ENCODE measurements around the gene FOXB1.

FOXB1 gene

DNA sequence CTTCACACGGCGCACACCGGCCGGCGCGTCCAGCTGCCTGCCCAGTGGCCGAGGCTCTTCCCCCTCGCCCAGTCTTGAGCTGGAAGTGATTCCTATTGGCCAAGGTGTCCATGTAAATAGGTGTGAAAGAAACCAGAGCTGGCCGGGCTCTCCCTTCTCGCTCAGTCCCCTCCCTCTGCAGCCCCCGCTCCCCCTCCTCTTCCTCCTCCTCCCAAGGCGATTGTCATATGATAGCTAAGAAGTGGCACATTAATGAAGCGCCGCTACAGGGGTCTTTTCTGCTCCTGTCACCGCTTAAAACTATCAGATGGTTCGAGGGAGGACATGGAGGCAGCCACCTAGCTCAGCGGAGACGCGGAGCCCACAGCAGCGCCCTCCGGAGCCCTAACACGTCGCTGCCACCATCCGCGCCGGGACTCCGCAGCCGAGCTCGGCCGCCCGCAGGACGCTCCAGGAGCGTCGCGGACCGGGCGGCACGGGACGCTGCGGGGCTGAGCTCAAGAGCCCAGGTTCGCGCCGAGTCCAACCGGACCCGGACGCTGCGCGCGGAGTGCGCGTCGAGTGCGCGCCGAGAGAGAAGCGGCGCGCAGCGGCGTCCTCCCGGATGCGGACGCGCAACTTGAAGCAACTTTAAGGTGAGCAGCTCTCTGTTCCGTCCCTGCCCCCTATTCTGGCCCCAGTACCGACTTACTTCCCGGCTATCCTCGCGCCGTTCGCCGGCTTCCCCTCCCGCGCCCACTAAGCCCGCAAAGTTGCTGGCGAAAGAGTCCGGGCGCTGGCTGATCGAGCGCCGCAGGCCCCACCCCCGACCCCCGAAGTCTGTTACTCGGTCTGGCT, at the start of gene FOXB1:
FOXB1 (plus strand) TSS at position 303 of the 837 bp plus-strand sequence. CDS start 653 bp downstream, outside the sequence.
- in situ Hi-C loops (cut with MboI; ENCODE audit: low sequenced_read_pairs), result no loop called here

DNA sequence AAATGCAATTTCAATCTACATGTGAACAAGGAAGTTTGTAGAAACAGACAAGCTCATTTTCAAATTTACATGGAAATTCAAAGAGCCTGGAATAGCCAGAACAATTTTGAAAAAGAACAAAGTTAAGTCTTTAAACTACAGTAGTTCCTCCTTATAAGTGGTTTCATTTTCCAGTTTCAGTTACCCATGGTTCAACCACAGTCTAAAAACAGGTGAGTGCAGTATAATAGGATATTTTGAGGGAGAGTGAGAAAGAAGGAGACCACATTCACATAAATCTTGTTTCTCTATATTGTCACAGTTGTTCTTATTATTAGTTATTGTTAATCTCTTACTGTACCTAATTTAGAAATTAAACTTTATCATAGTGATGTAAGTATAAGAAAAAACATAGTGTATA, 45.8 kb upstream of the FOXB1 start:
- in situ Hi-C loops (cut with MboI; ENCODE audit: low sequenced_read_pairs), result no loop called here

DNA sequence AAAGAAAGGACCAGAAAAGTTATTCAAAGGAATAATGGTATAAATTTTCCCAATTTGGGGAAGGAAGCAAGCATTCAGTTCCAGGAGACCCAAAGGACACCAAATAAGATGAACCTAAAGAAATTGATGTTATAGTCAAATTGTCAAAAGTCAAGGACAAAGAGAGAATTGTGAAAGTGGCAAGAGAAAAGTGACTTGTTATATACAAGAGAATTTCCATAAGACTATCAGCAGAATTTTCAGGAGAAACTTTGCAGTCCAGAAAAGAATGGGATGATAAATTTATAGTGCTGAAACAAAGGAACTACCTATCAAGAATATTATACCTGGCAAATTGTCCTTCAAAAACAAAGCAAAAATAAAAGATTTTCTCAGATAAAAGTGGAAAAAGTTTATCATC, 43.8 kb upstream of the FOXB1 start:
- in situ Hi-C loops (cut with MboI; ENCODE audit: low sequenced_read_pairs), result no loop called here

DNA sequence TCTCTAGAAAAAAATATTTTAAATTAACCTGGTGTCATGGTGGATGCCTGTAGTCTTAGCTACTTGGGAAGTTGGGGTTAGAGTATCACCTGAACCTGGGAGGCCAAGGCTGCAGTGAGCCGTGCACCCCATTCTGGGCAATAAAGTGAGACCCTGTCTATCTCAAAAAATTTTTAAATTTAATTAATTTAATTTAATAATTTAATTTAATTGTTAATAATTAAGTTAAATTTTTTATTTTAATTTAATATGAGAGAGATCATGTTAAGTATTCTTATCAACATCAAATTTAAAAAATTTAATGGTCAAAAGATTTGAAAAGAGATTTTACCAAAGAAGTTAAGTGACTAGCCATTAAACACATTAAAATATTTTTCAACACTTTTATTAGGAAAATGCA, 40.8 kb upstream of the FOXB1 start:
- in situ Hi-C loops (cut with MboI; ENCODE audit: low sequenced_read_pairs), result no loop called here

DNA sequence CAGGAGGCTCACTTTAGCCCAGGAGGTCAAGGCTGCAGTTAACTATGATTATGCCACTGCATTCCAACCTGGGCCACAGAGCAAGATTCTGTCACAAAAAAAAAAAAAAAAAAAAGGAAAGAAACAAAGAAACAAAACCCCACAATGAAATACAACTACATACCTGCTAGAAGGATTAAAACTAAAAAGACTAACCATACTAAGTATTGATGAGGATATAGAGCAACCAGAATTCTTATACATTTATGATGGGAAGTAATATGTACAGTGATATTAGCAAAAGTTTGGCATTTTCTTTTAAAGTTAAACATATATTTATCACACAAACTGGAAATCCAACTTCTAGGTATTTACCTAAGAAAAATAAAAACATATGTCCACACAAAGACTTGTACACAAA, 40.2 kb upstream of the FOXB1 start:
- in situ Hi-C loops (cut with MboI; ENCODE audit: low sequenced_read_pairs), result no loop called here

DNA sequence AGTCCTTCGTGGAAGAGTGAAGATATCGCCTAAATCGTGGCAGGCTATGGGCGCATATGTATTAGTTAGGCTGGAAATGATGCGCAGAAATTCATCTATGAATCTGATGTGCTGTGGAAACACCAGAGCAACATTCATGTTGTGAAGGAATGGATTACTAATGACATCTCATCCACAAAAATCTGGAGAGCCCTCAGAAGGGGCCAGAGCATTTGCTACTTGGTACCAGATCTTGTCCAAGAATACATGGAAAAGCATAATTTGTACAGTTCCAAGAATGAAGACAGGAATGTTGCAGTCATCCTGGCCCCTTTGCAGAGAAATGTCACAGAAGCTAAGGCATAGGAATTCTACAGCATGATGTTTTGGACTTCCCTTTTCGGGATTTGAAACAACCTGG, 38.4 kb upstream of the FOXB1 start:
- in situ Hi-C loops (cut with MboI; ENCODE audit: low sequenced_read_pairs), result no loop called here

DNA sequence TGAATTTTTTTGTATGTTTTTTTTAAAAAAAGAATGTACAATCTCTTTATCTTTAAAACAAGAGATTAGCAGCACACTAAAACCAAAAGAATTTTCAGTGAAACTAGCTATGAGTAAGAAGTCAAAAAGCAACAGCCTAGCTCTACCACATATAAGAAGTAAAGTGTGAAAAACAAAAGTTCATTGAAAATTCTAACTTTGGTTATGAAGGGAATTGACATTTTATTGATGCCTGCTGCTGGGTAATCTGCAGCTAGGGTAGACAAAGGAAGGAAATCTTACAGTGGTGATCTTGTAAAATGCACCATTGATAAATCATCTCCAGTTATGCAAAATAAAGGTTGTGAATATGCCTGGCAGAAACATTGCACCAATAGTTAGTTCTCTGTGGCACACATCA, 37.8 kb upstream of the FOXB1 start:
- in situ Hi-C loops (cut with MboI; ENCODE audit: low sequenced_read_pairs), result no loop called here

DNA sequence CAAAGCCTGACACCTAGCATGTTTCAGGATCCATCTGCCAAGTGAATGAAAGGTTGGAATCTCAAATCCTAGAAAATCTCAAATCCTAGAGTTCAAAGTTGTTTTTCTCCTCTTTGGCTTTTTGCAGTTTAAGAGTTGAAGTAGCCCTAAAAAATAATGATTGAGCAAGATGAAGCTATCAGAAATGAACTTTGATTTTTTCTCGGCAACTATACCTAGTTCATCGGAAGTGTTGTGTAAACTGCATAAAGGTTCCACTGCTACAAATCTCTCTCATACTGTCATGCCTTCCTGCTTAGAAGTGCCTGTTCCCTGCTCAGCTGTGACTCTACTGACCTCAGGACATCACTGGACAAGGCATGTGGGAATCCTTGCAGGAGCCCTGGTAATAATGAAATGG, 35.8 kb upstream of the FOXB1 start:
- in situ Hi-C loops (cut with MboI; ENCODE audit: low sequenced_read_pairs), result no loop called here

DNA sequence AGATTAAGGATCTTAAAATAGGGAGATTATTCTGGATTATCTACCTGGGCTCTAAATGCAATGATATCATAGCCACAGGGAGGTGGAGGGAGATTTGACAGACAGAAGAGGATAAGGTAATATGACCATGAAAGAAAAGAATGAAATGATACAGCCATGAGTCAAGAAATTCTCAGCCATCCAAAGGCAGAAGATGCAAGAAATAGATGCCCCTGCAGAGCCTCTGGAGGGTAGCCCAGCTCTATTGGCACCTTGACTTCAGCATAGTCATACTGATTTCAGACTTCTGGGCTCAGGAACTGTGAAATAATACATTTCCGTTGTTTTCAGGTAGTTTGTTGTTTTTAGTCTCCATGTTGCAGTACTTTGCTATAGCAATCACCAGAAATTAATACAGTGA, 31.9 kb upstream of the FOXB1 start:
- in situ Hi-C loops (cut with MboI; ENCODE audit: low sequenced_read_pairs), result no loop called here

DNA sequence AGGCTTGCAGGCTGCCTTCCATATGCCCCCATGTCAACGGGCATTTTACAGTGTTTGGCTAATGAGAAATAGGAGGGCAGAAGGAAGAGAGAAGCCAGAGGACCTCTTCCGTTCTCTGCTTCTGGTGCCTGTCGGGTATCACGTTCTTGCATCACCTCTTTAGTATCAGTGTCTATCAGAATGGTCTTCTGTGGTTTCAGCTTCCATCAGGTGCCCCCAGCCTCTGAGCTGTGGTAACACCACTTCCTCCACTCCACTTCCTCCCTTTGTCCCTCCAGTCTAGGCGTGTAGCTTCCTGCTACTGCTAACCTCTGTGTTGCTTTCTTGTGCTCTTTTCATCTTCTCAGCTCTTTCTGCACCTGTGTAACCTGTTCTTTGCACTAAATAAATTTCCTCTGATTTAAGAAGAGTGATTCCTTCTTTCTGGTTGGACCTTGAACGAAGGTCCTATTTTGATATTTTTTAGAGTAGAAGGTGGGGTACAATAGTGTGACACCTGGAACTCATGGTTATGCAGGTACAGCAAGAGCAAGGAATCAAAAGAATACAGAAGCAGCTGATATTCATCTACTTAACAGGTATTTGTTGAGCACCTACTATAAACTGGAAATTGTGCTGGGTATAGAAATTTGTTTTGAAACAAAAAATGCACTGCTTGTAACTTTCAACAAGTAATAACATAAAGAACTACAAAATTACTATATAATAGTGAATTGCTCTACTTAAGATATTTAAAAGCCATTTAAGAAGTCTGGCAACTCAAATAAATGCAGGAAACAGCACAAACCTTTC, 27.4 kb upstream of the FOXB1 start:
- in situ Hi-C loops (cut with MboI; ENCODE audit: low sequenced_read_pairs), result no loop called here

DNA sequence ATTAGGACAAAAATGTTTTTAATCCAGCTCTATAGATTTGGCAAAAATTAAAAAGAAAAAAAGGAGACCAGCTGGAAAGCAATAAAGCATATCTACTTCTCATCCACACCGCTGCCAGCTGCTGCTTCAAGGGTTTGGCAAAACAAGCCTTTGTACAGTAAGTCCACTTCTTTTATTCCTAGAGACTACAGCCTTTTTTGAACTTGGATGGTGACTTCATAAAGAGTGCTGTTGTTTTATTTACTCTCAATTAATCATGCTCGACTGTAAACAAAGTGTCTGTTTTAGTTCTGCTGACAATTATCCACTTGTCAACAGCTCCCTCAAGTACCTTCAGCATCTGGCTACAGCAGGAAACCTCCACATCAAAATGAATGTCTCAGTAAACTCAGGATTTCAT, 12.3 kb upstream of the FOXB1 start:
- in situ Hi-C loops (cut with MboI; ENCODE audit: low sequenced_read_pairs), result no loop called here

DNA sequence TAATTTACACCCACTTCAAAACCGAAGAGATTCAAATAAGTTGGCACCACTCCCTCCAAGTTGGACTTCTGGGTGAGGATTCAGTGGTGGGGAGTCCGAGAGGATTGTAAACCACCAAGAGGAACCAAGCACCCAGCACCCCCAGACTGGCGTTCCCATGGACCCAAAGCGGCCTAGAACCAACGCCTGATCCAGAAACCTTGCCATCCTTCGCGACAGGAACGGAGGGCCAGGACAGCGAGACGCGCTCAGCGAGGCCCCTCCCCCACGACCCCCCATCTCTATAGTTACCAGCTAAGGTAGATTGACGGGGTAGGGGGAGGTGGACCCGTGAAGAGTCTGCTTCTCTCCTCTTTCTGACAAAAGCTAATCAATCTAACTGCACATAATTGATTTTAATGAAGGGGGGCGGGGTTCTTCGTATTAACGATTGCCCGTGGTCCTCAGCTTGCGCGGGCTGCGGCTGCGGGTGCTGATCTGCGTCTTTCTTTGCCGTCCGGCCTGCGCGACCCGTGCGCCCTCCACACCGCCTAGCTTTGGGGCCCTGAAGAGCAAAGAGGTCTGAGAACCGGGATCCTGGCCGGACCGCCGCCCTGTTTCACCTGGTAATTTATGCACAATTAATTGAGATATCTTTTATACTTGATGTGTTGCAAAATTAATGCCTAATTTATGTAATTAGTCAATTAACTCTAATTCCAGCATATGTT, 10.9 kb upstream of the FOXB1 start:
- in situ Hi-C loops (cut with MboI; ENCODE audit: low sequenced_read_pairs), result no loop called here

DNA sequence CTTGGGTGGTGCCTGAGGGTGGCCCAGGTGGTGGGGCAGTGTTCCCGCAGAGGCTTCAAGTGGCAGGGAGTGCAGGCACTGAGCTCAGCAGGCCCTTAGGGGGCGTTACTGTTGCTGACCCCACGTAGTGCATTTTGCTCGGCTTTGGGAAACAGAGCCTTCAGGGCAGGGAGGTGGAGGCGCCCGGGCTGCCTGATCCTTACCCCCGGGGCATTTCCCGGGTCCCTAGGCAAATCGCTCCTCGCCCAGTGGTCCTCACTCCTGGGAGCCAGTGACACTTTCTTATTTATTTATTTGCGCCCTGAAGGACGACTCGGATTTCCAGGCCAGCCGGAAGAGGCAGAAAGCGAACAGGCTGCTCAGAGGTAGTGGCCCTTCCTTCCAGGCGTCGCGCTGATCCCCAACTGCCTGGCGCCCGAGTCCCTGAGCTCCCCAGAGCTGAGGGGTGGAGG, 10.1 kb upstream of the FOXB1 start:
- in situ Hi-C loops (cut with MboI; ENCODE audit: low sequenced_read_pairs), result no loop called here

DNA sequence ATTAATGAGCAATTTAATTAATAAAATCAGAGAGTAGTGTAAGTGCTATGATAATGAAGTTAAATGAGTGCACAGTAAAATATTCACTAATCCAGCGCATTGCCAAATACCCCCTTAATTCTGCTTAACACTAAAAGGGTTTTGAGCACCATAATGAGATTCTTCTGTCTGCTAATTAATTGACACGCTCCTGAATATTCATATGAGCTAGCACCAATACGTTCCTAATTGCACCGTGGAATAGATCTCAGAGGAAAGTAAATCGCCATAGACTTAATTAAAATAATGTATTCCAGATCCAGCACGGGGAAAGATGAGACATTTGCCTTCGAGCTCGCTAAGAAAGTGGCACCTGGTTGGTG, 9.6 kb upstream of the FOXB1 start:
- in situ Hi-C loops (cut with MboI; ENCODE audit: low sequenced_read_pairs), result no loop called here

DNA sequence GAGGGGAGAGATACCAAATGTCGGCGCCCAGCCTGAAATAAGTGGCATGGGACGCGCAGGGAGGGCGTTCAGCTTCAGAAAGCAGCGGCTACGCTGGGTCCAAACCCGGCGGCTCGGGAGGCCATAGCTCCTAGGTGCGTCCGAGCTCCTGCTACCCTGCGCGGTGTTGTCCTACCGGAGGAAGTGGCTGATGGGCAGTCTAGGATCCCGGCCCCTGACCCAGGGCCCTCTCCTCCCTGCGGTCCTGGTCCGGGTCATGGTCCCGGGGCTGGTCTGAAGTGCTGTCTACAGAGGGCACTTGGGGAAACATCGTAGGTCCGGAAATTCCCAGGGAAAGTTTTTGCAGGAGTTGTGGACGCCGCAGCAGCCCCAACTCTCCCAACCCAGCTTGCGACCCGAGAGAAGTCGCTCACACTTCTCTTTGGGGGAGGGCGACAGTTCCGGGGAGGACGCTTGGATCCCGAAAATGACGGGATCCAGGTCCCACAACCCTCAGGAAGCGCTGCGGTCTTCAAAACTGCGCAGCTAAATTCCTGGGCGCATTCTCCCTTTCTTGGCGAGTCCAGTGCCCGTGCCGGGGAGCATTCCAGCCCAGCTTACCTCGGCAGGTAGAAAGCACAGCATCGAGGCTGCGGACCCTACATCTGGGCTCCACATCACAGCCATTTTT, 9.1 kb upstream of the FOXB1 start:
- in situ Hi-C loops (cut with MboI; ENCODE audit: low sequenced_read_pairs), result no loop called here

DNA sequence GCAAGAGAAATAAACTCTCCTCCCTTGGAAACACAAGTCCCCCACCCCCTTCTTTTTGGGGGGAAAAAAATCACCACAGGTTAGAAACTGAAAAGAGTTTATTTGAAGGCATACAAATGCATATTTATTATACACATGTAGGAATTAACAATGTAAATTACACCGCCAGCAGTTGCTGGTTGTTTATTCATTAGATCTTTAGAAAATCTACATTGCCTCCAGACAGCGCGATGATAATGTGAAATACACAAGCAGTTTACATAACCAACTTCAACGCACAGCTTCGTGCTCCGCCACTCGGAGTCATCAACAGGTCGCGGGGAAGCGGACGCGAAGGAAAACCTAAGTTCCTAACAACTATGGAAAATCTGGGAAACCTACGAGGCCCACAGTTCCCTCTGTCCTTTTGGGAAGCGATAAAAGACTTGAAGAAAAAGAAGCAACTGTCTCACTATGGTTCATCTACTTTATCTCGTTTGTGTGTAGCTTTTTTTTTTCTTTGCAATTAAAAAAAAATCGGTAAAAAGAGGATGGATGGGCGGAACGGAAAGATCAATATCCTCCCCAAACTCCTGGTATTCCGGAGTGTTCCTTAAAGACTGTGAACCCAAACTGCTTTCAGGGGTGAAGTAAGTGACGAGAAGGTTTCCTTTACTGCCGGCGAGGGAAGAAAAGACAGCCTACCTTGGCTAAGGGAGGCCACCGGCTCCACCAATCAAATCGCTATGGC, 8.4 kb upstream of the FOXB1 start:
- in situ Hi-C loops (cut with MboI; ENCODE audit: low sequenced_read_pairs), result no loop called here

DNA sequence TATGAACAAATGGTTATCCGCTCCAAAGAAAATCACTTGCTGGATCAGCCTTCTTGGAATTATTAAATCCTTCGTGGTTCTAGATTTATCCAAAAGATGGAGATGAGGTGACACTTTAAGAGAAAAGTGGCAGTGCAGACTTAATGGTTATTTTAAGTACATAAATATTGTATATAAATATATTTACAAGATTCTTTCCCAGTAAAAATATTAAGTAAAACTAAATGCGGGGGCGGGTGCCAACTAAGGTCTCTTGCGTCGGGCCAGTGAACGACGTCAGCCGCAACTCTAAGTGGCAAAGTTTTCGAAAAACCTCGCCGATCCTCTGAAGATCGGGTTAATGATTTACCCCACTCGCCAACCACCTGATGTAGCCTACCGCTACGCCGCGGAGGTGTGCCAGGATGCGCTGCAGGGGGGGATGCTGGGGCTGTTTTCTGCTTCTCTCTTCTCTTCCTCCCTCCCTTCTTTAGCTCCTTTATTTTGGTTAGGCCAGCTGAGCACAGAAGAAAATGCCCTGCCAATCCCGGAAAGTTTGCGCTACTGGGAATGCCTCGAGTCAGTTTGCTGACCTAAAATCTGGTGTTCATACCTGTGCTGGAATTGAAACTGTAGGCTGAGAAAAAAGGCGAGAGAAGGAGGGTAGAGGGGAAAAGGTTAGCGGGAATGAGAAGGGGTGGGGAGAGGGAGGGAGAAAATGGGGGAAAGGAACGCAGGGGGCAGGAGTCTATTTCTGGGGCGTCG, 7.6 kb upstream of the FOXB1 start:
- in situ Hi-C loops (cut with MboI; ENCODE audit: low sequenced_read_pairs), result no loop called here

DNA sequence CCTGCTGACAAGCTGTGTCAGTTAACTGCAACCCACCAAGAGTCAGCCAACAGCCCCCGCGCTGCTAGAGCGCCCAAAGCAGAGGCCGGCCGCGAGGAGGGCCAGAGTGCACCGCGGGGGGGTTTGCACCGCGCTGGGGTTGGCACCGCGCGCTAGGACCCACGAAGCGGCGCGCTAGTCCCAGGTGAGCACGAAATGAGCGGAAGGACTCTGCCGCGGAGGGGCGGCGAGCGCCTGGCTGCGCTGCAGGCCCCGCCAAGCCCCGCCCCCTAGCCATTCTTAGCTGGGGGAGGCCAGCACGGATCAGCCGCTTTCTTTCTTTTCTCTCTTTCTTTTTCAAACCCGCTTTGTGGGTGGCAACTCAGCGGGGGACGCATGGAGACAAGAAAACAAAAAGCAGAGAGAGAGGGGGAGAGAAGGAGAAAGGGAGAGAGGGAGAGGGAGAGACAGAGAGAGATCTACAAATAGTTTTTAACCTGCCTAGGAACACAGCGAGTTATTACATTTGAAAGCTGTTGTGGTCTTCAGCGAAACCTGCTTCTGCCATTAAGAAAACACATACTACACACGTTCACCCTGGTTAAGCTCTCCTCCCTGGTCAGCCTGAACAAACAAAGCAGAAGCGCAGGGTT, 6.9 kb upstream of the FOXB1 start:
- in situ Hi-C loops (cut with MboI; ENCODE audit: low sequenced_read_pairs), result no loop called here

DNA sequence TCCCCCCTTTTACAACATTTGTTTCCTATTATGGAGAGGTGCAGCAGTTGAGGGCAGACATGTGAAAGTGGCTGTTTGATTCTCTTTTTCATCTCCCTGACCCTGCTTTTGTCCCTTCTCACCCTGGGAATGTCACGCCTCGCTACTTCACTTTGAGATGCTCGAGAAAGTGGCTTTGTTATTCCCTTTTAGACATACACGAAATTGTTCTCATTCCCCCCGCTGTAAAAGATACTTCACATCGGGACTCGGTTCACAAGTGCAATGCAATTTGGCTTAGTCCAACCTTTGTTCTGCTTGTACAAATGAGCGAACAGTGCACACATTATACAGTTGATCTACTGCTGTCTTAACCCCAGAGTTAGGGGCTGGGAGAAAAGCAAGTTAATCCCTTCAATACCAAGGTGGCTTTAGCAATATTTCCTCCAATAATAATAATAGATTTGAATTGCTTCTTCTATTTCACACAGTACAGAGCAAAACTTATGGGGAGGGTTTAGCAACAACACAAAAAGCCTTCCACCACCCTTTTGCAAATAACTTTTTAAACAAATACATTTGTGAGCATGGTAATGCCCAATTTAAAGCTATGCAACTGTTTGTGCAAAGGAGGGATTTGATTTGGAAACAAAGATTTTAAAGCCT, 5.7 kb upstream of the FOXB1 start:
- in situ Hi-C loops (cut with MboI; ENCODE audit: low sequenced_read_pairs), result no loop called here
